GM04503 (cell line): ENCODE measurements around the gene SLC52A3.
"Not testable (repeated sequence)": the region's sequence is repeated elsewhere in the genome, so short reads cannot be mapped to it uniquely, and the experiment has no call there.

Experiments
- DNase-seq: peaks from one replicate; pipeline ENCODE4 v3.0.0-alpha.2; 2012; ENCODE audit warnings: low read depth

Gene SLC52A3

DNA sequence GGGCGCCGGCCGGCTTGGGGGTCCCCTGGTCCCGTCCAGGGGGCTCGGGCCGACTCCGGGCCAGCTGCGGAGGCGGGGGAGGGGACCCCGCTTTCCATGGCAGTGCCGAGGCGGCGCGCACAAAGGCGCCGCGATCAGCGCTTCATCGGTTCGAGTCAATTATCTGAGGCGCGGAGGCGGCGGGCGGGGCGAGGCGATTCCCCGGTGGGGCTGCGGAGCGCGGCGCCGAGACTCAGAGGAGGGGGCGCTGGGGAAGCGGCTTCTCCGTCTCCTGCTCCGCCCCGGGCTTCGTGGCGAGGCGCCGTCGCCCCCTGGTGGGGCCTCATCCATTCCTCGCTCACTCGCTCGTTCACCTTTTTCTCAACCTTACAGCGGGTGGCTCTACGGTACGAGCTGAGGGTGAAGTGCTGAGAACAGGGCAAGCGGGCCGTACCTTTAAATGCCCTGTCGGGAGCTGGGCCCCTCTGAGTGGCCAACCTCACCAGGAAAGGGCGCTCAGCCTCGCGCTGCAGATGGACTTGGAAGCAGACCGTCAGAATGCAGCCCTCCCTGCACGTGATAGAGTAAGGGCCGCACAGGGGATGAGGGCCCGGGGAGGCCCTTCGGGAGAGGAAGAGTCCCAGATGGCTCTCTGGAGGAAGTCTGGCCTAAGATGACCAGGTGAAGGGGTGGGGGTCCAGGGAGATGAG is 39.9 kb downstream of the SLC52A3 start:
- no peak for DNase-seq

GRCh38 chr20:726160-726559 is 42.1 kb downstream of the SLC52A3 start:
- DNase-seq: no peak

DNA sequence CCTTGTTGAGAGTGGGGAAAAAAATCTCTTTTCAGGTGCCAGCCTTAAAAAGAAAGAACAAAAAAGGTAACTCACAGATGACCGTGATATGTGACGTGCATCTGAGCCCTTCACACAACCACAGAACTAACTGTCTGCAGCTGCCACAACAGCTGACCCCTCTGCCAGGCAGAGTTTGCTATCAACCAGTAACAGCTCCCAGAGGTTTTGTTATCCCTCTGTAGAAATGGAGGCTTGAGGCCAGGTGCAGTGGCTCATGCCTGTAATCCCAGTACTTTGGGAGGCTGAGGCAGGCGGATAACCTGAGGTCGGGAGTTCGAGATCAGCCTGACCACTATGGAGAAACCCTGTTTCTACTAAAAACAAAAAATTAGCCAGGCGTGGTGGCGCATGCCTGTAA is 42.8 kb downstream of the SLC52A3 start:
- no peak for DNase-seq

DNA sequence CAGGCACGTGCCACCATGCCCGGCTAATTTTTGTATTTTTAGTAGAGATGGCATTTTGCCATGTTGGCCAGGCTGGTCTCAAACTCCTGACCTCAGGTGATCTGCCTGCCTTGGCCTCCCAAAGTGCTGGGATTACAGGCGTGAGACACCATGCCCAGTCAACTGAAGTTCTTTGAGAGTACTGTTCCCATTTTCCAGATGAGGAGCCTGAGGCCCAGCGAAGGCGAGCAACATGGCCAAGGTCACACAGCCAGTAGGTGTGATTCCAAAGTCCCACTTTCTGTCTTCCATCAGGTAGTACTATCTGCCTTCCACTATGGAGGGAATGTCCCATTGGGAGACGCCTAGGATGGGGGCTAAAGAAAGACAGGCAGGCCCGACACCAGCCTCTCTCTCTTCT is 43.5 kb downstream of the SLC52A3 start:
- not testable (repeated sequence) for DNase-seq

DNA sequence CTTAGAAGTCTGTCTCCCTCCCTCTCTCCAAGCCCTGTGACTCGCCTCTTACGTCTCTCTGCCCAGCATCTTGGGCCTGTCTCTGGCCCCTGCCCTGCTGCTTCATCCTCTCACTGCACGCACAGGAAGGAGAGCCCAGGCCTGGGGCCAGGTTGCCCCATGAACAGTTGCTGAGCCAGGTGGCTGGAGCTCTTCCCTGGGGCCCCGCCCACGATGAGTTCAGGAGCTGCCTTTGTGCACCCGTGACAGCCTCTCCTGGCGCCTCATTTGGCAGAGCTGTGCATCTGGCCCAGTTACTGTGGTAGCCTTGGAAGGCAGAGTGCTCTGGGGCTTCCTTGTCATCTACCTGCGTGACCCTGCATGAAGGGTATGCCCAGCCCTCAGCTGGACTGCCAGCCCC is 44.5 kb downstream of the SLC52A3 start:
- DNase-seq: no peak

- no peak for DNase-seq
These were observed 45.3 kb downstream of the SLC52A3 start for GRCh38 chr20:722822-723644.

DNA sequence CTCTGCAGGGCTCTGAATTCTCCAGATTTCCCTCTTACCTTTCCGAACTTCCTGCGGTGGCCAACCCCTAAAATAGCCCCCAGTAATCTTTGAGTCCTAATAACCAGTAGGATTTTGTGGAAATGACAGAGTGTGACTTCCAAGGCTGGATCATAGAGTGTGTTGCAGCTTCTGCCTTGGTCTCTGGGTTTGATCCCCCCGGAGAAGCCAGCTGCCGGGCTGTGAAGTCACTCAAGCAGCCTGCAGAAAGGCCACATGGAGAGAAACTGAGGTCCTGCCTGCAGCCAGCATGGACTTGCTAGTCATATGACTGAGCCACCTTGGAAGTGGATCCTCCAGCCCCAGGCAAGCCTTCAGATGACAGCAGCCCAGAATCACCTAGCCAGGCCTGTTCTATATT is 46.4 kb downstream of the SLC52A3 start:
- no peak for DNase-seq

DNA sequence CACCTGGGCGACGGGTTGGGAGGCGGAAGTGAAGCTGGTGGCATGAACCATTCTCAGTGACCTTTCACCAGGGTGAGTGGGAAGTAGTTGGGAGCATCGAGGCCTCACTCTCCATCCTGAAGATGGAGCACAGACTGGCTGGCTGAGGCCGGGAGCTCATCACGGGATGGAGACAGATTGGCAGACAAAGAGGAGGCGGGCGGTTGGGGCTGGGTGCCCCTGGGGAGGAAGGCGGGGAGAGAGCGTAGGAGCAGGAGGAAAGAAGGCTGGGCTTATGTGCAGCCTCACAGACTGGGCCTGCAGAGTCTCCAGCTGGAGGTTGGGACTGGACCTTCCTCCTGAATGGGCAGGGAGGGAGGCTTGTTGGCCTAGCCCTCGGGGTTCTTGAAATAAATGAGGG is 48.5 kb downstream of the SLC52A3 start:
- DNase-seq: no peak

GRCh38 chr20:719068-719467 is 49.2 kb downstream of the SLC52A3 start:
- no peak for DNase-seq

GRCh38 chr20:717832-718231 is 50.5 kb downstream of the SLC52A3 start:
- DNase-seq: no peak

DNA sequence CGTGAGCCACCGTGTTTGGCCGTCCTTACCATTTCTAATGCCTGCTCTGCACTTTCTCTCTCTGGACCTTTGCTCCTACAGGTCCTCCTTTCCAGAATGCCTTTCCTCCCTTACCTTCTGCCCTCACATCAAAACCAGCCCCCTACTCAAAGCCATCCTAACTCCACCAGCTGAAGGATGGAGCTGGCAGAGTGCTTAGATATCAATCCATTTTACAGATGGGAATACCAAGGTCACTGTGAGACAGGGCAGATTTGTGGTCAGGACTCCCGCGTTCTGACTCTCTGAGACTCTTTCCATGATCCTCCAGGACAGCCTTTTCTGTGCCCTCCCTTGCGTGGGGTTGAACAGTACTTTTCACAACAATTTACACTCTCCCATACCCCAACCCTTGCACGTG is 51.0 kb downstream of the SLC52A3 start:
- no peak for DNase-seq

DNA sequence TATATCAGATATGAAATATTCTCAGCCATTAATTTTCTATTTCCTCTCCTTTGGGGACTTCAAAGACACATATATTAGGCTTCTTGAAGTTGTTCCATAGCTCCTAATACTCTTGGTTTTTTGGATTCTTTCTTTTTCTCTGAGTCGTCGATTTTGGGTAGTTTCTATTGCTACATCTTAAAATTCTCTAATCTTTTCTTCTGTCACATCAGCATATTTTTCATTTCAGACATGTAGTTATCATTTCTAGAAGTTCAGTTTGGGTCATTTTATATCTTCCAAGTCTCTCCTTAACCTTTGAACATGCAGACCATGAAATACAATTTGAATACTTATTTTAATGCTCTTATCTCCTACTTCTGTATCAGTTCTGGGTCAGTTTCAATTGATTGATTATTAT is 53.8 kb downstream of the SLC52A3 start:
- DNase-seq: no peak

- DNase-seq: no peak
These were observed 56.7 kb downstream of the SLC52A3 start for GRCh38 chr20:711576-711975.

DNA sequence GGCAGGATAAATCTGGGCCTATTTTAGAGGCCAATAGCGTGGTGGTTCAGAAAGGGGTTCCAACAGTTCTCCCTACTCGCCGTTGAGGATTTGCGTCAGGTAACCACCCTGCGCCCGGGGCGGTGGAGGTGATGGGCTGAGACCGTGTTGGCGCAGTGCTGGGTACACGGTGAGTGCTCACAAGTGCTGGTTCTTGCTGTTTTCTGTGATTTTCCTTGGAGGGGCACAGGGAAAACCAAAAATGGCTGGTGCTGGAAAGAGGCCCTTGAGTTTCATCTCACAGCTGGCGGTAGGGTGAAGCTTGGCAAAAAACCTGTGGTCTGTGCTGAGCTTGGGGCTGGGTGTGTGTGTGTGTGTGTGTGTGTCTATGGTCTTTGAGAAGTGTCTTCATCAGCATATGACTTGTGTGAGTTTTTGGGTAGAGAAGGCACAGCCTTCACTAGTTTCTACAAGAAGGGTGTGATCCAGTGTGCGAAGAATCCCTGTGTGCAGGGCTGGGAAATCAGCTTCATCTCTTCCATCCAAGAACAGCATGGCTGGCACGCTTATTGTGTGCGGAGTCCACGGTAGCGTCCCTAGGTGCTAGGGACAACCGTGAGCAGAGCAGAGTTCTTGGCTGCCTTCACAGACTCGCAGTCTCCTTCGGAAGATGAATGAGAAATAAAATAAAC is 57.4 kb downstream of the SLC52A3 start:
- no peak for DNase-seq
